K562 (cell line): ENCODE results near the gene MS4A18. TPM values are rescaled to one million over a fixed set of nuclear protein-coding genes. Genes with fewer than 3 reads are reported as not detected.

ENCODE experiments used
- ATAC-seq: fragments of 200-7000 bp; cut with Tn5 transposase; 3 replicates; pipeline ENCODE4 v1.9.1; 2020; ENCODE audit warnings: moderate library complexity
- BruUV-seq: library from RNA; stranded (reverse); fragments of 400-500 nt; replicated peaks from 2 replicates; lab custom pipeline; 2021; lab: Mats Ljungman, UMichigan
- CTCF ChIA-PET: fragments of 300-600 bp; formaldehyde crosslinking; extraction: SDS; loops from one replicate; lab custom pipeline; 2021; ENCODE audit warnings: low intra/inter-chr PET ratio; lab: Yijun Ruan, JAX
- POLR2A ChIA-PET: fragments of 300-600, 350-650 bp; sonication (Branson Sonifier 250); formaldehyde crosslinking; extraction: SDS; loops from one replicate; lab custom pipeline; 2021; ENCODE audit warnings: antibody characterized with exemption, inconsistent platforms; lab: Yijun Ruan, JAX
- DNase-seq, 4 experiments: peaks; one replicate each; pipeline versions ENCODE4 v3.0.0 to v3.0.0-alpha.2; 2011 to 2018; ENCODE audit warnings: low spot score in 3 of 4, mixed read lengths in 3 of 4; ENCODE audit errors: extremely low read depth in 1 of 4
- FAIRE-seq: peaks from 2 replicates; lab custom pipeline; 2011; peaks lifted over from hg19 to GRCh38; lab: Jason Lieb, UNC
- H2AFZ ChIP-seq: 2 replicates; pipeline ENCODE4 v1.6.0; 2011; ENCODE audit warnings: low read depth, low read length, control low read depth, inconsistent platforms
- H3K27ac ChIP-seq: fragments of 200-600 bp; 3 replicates; pipeline ENCODE4 v1.8.0; 2011; ENCODE audit warnings: low read depth, mild to moderate bottlenecking, control low read depth, inconsistent platforms, low read length, moderate library complexity, mixed read lengths; ENCODE audit errors: extremely low read depth
- H3K27me3 ChIP-seq, 2 experiments: fragments of 300-600 bp in 1 of 2; 2 replicates in 1 of 2; 3 replicates in 1 of 2; pipeline versions ENCODE4 v1.6.0 to v1.8.0; 2011; ENCODE audit warnings: inconsistent platforms in 2 of 2, low read length in 2 of 2, mild to moderate bottlenecking in 1 of 2, mixed read lengths in 1 of 2, moderate library complexity in 1 of 2; ENCODE audit not compliant: control insufficient read depth in 2 of 2, insufficient read depth in 2 of 2
- H3K36me3 ChIP-seq: fragments of 300-600 bp; 3 replicates; pipeline ENCODE4 v1.8.0; 2011; ENCODE audit warnings: mild to moderate bottlenecking, low read length, inconsistent platforms; ENCODE audit not compliant: control insufficient read depth, insufficient read depth
- H3K4me1 ChIP-seq, 2 experiments: fragments of 200-600 bp in 1 of 2; replicated peaks in 1 of 2; 2 replicates in 1 of 2; 3 replicates in 1 of 2; pipeline versions ENCODE4 v1.5.1 to v1.8.0; 2011; ENCODE audit warnings: inconsistent platforms in 2 of 2, low read length in 2 of 2, mild to moderate bottlenecking in 1 of 2, mixed read lengths in 1 of 2, moderate library complexity in 1 of 2; ENCODE audit not compliant: control insufficient read depth in 2 of 2, insufficient read depth in 2 of 2
- H3K4me2 ChIP-seq: 2 replicates; pipeline ENCODE4 v1.6.1; 2011; ENCODE audit warnings: low read length, control low read depth, inconsistent platforms, mixed read lengths; ENCODE audit not compliant: insufficient read depth
- H3K4me3 ChIP-seq: fragments of 200-600 bp; sonication (generic), shearing (Covaris generic); 2 replicates; pipeline ENCODE4 v1.5.1; 2016; ENCODE audit warnings: control low read depth, inconsistent platforms
- H3K79me2 ChIP-seq: fragments of 200-600 bp; 3 replicates; pipeline ENCODE4 v1.8.0; 2011; ENCODE audit warnings: low read length, inconsistent platforms; ENCODE audit not compliant: control insufficient read depth, insufficient read depth
- H3K9ac ChIP-seq, 2 experiments: 2 replicates each; pipeline versions ENCODE4 v1.6.0 to v1.6.1; 2011; ENCODE audit warnings: low read depth in 2 of 2, low read length in 2 of 2, control low read depth in 1 of 2, inconsistent platforms in 1 of 2, mild to moderate bottlenecking in 1 of 2, mixed read lengths in 1 of 2; ENCODE audit not compliant: insufficient read depth in 1 of 2
- H3K9me1 ChIP-seq: one replicate; pipeline ENCODE4 v1.6.0; 2011; ENCODE audit warnings: inconsistent platforms, mild to moderate bottlenecking, low read length, moderate library complexity; ENCODE audit not compliant: control insufficient read depth, insufficient read depth
- H3K9me3 ChIP-seq: replicated peaks from 2 replicates; pipeline ENCODE4 v1.5.1; 2011; ENCODE audit warnings: low read depth, low read length, inconsistent platforms; ENCODE audit not compliant: control insufficient read depth, insufficient read depth
- H4K20me1 ChIP-seq: replicated peaks from 2 replicates; pipeline ENCODE4 v1.6.1; 2011; ENCODE audit warnings: low read length, inconsistent platforms, mixed read lengths; ENCODE audit not compliant: control insufficient read depth, insufficient read depth
- CEBPB ChIP-seq: fragments of 450-650 bp; IDR thresholded peaks from 2 replicates; pipeline ENCODE4 v1.6.1; 2016; ENCODE audit warnings: missing genetic modification characterization, missing compliant biosample characterization
- CEBPG ChIP-seq, 3 experiments: fragments of 200-800 bp in 1 of 3; sonication (Bioruptor generic) in 1 of 3; sonication (generic) in 1 of 3; formaldehyde crosslinking in 1 of 3; IDR thresholded peaks in 2 of 3; conservative IDR thresholded peaks in 1 of 3; 2 replicates each; pipeline versions ENCODE4 v1.6.1 to v1.8.0; 2016 to 2022; ENCODE audit warnings: missing compliant biosample characterization in 2 of 3, missing genetic modification characterization in 2 of 3, mild to moderate bottlenecking in 1 of 3, missing genetic modification reagents in 1 of 3
- NBN ChIP-seq: fragments of 450-650 bp; IDR thresholded peaks from 2 replicates; pipeline ENCODE4 v1.6.1; 2016; ENCODE audit warnings: low read depth, mild to moderate bottlenecking
- POLR2AphosphoS2 ChIP-seq: IDR thresholded peaks from 2 replicates; pipeline ENCODE4 v1.6.1; 2012; ENCODE audit warnings: low read length, improper control_type of control experiment
- SMC3 ChIP-seq: conservative IDR thresholded peaks from 2 replicates; pipeline ENCODE4 v1.6.1; 2011; ENCODE audit warnings: low read depth, low read length, improper control_type of control experiment; ENCODE audit not compliant: insufficient read depth
- SNIP1 ChIP-seq: fragments of 450-650 bp; IDR thresholded peaks from 2 replicates; pipeline ENCODE4 v1.7.1; 2017; ENCODE audit warnings: low read depth, mild to moderate bottlenecking
- ZBTB40 ChIP-seq, 2 experiments: fragments of 450-650 bp in 1 of 2; sonication (generic) in 1 of 2; formaldehyde crosslinking in 1 of 2; IDR thresholded peaks; 2 replicates each; pipeline versions ENCODE4 v1.7.1 to v1.9.0; 2016 to 2022; ENCODE audit warnings: inconsistent platforms in 1 of 2, mild to moderate bottlenecking in 1 of 2, missing genetic modification reagents in 1 of 2
- ZNF24 ChIP-seq: fragments of 450-650 bp; IDR thresholded peaks from 2 replicates; pipeline ENCODE4 v1.6.1; 2016
- WGBS: fragments of 100-300 bp; shearing (Covaris generic); methylation state at CpG from one replicate; pipeline ENCODE4 v1.1.6; 2016; ENCODE audit warnings: low coverage, mixed read lengths; ENCODE audit not compliant: insufficient coverage; ENCODE audit errors: missing lambda C conversion rate; 5-methylcytosine and 5-hydroxymethylcytosine counted together
- in situ Hi-C: fragments of 300-500 bp; cut with MboI; formaldehyde crosslinking; loops from 4 replicates; pipeline ENCODE4 v1.15.0; 2018; ENCODE audit warnings: inconsistent platforms, mixed read lengths
- intact Hi-C: fragments of 100-400 bp; cut with micrococcal nuclease; formaldehyde crosslinking; loops from 2 replicates; pipeline ENCODE4 v1.14.2; 2022
- polyA plus RNA-seq, 8 experiments: library from polyadenylated mRNA; depleted of rRNA in 4 of 8; stranded (reverse) in 5 of 8; unstranded in 3 of 8; fragments of >200 nt; fragmentation: Nextera tagmentation in 2 of 8; fragmentation: Illumina TruSeq in 1 of 8; extraction: Ambion mirVana in 2 of 8; extraction: Trizol in 1 of 8; gene quantifications; 2 replicates each; pipeline versions ENCODE4 v1.2.1 to v1.2.3, GENCODE V29; 2011 to 2014; ENCODE audit warnings: inconsistent platforms in 1 of 8, missing spikeins in 1 of 8
- total RNA-seq, 7 experiments: library from RNA; depleted of rRNA in 6 of 7; stranded (reverse); fragments of >200 nt in 6 of 7; fragmentation: Illumina TruSeq in 2 of 7; extraction: Trizol in 2 of 7; gene quantifications; 2 replicates each; pipeline versions ENCODE4 v1.2.1 to v1.2.3, GENCODE V29; 2011 to 2021; ENCODE audit warnings: low replicate concordance in 1 of 7
- TF ChIP-seq, protein P1 (sequence below): fragments of 250-450 bp; sonication (Bioruptor Pico); IDR thresholded peaks from 2 replicates; pipeline ENCODE4 v1.5.0; 2022; ENCODE audit warnings: mild to moderate bottlenecking

MS4A18 gene
- total and polyA plus RNA-seq, 9 of the 15 experiments (the other 6 are each of a cell fraction or from before 2014, with no cell fraction given): not detected

DNA sequence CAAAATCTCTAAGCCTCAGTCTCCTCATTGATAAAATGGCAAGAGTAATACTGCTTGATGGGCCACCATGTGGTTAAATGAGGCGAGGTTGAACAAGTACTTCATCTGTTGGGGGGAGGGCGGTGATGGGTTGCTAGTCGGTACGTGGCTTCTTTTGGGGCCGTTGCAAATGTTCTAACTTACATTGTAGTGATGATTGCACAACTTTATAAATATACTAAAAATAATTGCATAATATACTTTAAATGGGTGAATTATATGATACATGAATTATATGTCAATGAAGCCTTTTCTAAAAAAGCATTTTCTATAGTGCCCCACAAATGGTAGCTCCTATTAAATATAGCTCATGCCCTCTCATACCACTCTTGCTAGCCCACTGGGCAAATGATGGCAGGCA lies 18.6 kb upstream of the MS4A18 start:
- Histone ChIP-seq H3K4me1 (no peaks in the 10 kb centered on the region), H3K9ac (no peak overlapping the region), H3K4me2 (no peak overlapping the region), H2AFZ (no peak overlapping the region), H3K27me3 (peaks cover 0 to 17% of the 10 kb centered on the region in 2 experiments; a peak in 4 of 5 replicates), H3K27ac (no peak overlapping the region), H3K9me1 (no peaks in the 10 kb centered on the region), H3K4me3 (no peak overlapping the region), H4K20me1 (no peaks in the 10 kb centered on the region), H3K9me3 (no peaks in the 10 kb centered on the region), H3K36me3 (no peaks in the 10 kb centered on the region), H3K79me2 (no peaks in the 10 kb centered on the region)
- ATAC-seq: no peak
- ChIA-PET POLR2A (interaction anchor here (0.9 kb wide), 1 partner anchor 17 kb away, joined by 4 read pairs; no protein-coding TSS in a partner anchor), CTCF (no interaction called here)
- BruUV-seq: no TSS peak
- peak in 1 of 4 experiments; percentile 15 for DNase-seq
- FAIRE-seq: no peak
- TF ChIP-seq ZNF24 (no peak), CEBPB (tag) (peak; percentile 65), ZBTB40 (IDR thresholded peaks at IDR 0.05) (no peak), ZBTB40 (CRISPR knock-in tag; IDR thresholded peaks at IDR 0.05) (no peak), SNIP1 (no peak), SMC3 (no peak), POLR2AphosphoS2 (no peak), NBN (no peak), CEBPG (CRISPR knock-in tag; IDR thresholded peaks at IDR 0.05) (no peak), CEBPG (tag; conservative IDR thresholded peaks at IDR 0.05 in 1 of 2, IDR thresholded peaks at IDR 0.05 in 1 of 2) (peak in 1 of 2 experiments; percentile 62; a peak in 1 of 4 replicates)
- TF ChIP-seq, protein P1, sequence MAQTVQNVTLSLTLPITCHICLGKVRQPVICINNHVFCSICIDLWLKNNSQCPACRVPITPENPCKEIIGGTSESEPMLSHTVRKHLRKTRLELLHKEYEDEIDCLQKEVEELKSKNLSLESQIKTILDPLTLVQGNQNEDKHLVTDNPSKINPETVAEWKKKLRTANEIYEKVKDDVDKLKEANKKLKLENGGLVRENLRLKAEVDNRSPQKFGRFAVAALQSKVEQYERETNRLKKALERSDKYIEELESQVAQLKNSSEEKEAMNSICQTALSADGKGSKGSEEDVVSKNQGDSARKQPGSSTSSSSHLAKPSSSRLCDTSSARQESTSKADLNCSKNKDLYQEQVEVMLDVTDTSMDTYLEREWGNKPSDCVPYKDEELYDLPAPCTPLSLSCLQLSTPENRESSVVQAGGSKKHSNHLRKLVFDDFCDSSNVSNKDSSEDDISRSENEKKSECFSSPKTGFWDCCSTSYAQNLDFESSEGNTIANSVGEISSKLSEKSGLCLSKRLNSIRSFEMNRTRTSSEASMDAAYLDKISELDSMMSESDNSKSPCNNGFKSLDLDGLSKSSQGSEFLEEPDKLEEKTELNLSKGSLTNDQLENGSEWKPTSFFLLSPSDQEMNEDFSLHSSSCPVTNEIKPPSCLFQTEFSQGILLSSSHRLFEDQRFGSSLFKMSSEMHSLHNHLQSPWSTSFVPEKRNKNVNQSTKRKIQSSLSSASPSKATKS (CRISPR knock-in tag): no peak
- in situ Hi-C loops (no loop called here), intact Hi-C loops (no loop called here)
- WGBS: 3% methylated on average over 5 of the region's 5 CpGs
